HTR-8/SVneo (cell line): Measurements from ENCODE around the gene ZNF536.

ENCODE experiments used
- DNase-seq: peaks from one replicate; pipeline ENCODE4 v3.0.0; 2011; ENCODE audit warnings: low spot score, mixed read lengths; ENCODE audit not compliant: insufficient read length
- FAIRE-seq: peaks from 2 replicates; lab custom pipeline; 2011; peaks lifted over from hg19 to GRCh38; lab: Jason Lieb, UNC

Gene ZNF536

DNA sequence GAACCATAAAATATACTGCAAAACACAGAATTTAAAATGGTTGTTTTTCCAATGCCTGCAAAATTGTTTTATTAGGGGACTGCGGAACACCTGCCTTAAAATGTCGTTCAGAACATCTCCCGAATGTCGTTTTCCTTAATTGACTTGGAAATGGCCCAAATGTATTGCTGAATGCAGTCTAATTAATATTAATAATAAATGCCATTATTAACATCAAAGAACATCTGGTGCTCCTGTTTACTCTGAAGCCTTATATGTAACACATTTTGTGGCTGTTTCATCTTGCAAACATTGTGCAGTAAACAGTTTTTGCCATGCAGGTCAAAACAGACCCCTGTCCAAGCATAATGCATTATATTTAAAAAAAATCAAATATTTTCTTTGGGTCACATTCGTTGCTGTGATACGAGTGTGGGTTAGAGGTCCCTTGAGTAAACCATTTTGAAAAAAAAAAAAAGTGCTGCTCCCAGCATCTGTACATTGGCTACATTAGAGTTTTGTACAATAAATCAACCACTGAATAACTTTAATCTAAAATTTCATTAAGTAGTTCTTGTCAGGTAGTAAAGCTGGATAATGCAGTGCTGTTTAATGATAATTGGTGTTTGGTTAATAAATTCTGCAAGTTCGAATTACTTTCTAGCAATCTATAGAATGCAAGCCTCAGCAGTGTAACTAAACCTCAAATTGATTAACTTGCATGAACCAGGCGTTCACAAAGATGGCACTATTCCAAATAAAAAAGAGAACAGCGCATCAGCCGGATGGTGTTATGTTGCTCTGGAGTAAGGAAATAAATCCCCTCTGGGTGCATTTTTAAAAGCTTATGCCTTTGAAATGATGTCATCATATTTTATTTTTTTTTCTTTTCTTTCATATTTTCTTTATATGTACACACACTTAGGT lies 140.2 kb downstream of the ZNF536 start:
- FAIRE-seq: no peak
- no peak for DNase-seq

DNA sequence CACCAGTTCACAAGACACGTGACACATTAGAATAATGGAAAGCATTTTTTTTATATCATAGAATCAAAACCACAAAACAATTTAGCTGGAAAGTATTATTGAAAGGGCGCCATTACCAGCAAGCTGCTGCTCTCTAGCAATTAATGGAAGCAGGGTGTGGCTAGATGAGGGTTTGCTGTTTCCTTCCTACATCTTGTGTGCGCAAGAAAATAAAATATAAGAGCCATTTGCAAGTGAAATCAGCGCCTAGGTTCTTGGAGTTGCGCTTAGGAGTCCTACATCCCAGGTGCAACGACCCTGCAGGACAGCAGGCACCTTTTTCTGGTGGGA lies 140.9 kb downstream of the ZNF536 start:
- FAIRE-seq: no peak
- DNase-seq: no peak

DNA sequence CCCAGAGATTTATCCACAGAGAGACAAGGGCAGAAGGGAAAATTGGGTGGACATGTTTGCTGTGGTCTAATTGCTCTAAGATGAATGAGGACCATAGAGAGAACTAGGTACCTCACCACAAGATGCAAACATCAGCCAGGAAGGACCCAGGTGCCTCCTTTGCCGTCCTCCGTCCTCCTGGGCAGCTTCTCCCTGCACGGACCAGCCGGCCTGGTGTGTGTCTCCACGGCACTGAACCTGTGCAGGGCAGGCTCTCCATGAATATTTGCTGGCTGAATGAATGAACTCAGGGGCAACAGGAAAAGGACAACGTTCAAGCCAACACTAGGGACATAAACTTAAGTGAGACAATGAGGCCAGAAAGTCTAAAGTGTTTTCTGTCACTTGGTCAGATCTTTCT lies 143.9 kb downstream of the ZNF536 start:
- no peak for DNase-seq
- FAIRE-seq: no peak

DNA sequence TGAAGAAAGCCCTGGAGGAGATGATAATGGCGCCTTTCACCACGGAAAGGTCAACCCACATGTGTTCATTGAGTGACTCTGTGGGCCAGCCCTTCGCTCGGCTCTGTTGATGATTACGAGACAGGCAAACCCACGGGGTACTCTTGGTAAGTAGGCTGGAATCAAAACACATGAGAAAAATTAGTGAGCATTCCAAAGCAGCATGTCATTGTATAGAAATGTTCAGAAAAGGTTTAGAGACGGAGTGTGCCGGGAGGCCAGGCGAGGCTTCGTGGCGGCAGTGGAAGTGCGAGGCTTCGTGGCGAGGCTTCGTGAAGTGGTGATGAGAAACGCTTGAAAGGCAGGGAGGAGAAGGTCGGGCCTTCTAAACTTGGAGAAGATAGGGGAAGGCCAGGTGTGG lies 144.3 kb downstream of the ZNF536 start:
- FAIRE-seq (no peak), DNase-seq (no peak)

DNA sequence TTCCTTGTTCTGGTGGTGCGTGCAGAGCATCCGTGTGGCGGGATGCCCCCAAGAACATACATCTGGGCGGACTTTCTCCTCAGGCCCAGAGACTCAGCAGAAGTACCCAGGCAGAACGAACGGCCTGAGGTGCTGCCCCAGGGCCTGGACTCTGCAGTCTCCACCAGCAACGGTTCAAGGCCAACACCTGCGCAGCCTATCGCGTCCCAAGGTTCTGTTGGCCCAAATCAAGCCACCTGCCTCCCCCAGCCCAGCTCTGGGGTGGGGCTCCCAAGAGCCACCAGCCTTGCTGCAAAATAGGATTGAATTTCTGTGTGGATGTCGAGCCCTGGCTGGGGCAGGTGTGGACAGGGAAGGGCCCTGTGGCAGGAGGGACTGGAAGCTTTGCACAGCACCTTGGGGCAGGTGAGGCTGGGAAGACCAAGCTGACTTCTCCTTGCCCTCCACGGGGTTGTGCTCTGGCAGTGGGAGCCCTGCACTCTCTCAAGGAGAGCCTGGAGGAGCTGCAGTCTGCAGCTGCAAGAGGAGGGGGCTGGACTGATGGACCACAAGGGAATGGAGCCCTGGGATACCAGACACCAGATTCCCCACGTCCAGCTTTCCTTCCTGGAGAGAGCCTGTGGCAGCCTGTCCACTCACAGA lies 146.9 kb downstream of the ZNF536 start:
- FAIRE-seq: no peak
- DNase-seq: no peak

DNA sequence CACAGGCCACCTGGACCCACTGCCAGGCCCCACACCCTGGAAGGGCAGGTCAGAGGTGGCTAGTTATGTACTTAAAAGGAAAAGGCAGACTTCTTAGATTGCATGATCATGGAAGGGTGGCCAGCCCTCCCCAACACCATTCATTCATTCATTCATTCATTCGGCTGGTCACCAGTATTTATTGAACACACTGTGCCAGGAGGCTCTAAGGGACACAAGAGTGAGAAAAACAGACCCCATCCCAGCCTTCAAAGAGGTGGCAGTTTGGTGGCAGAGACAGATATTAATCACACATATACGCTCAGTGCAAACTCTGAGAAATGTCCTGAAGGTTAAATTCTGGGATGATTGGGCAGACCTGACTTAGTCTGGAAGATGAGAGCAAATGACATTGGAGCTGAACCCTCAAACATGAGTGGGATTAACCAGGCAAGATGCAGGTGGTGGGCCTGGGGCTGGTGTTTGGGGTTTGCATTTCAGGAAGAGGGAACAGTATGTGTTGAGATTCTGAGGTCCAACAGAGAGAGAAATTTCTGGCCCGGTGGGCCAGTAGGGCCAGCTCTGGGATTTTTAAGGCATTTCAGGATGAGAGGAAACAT lies 147.5 kb downstream of the ZNF536 start:
- DNase-seq: no peak
- FAIRE-seq: no peak

DNA sequence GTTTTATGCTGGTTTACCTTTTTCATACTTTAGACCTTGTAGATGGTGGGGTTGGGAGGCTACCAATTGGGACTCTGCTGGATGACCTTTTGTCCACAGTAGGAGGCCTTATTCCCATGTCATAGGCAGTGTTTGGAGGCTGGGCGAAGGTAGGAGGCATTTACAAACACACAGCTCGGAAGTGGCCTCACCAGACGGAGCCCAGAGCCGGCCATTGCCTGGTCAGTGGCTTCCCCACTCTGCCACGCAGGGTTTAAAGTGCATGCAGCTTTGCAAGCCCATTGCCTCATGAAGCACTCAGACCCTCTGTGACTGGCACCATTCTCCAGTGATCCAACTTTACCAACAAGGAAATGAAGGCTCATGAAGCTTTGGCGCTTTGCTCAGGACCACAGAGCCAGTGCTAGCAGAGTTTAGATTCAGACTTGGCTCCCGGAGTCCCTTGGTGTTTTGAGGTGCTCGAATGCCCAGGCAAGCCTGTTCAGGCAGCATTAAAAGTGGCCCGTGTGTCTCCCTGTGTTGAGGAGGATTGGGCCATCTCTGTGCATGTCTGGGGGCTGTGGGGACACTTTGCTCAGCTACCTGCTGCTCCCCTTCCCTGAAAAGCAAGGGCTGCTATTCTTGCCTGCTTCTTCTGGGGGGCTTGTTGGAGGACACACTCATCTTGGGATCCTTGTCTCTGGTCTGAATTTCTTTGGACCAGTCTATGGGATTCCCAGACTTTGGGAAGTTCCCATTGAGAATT lies 148.7 kb downstream of the ZNF536 start:
- no peak for FAIRE-seq
- no peak for DNase-seq

DNA sequence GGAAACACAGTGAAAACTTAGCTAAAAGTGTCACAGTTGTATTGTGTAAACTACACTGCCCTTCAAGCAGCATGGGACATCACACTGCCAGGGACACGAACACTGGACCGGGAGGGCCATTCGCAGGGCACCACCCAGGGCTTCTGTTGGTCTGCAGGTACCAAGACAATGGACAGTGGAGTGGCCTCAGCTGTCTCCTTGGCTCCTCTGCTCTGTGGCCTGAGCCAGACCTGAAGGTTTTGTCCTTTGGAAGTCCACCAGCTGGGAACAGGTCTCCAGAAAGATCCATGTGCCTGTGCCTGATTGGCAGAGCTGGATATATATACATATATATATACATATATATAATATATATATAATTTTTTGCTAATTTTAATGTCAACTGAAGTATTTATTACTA lies 149.8 kb downstream of the ZNF536 start:
- DNase-seq (no peak), FAIRE-seq (no peak)

DNA sequence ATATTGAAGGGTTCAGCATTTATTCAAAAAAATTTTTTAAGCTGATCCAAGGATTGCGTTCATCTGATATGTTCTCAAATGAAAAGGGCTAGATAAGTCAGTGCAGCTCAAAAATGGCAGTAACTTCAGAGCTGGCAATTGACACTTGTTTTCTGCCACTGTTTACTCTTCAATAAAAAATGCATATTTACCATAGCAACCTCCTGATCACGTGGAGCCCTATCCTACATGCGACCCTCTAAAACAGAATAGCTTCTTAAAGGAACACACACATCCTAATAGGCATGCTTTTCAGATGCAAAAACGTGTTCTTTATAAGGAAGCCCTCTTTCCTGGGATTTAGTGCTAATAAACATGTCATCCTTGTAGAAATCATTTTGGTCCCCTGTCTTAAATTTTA lies 150.2 kb downstream of the ZNF536 start:
- DNase-seq: no peak
- FAIRE-seq: no peak

DNA sequence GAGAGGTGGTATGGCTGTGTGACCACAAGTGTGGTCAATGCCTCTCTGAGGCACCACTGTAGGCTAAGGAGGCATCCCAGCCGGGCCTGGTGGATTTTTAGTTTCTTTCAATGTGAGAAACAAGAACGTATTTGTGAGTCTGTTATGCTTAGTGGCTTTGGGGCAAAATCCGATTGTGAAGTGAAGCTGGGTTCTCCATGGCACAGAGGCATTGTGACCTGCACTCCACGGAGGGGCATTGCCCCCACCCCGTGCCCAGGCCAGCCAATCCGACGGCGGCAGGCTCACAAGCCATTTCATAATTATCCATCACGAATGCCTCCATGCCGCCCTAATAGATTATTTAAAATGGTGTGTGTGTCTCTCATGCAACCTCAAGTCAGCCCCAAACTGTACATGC lies 151.6 kb downstream of the ZNF536 start:
- FAIRE-seq (no peak), DNase-seq (no peak)

DNA sequence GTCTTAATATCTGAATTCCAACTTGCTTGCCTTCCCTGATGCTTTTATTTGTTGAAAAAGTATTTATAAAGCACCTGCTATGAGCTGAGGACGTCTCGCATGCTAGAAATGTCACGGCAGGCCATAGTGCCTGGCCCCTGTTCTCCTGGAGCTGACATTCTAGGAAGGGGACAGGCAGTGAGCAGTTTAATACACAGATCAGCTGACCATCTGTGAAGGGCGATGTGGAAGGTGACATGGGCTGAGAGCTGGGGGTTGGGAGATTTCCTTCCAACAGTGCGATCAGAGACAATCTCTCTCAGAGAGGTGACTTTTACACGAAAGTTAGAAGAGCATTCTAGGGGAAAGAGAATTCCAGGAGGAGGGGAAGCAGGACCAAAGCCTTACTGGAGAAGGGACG lies 153.2 kb downstream of the ZNF536 start:
- FAIRE-seq: no peak

DNA sequence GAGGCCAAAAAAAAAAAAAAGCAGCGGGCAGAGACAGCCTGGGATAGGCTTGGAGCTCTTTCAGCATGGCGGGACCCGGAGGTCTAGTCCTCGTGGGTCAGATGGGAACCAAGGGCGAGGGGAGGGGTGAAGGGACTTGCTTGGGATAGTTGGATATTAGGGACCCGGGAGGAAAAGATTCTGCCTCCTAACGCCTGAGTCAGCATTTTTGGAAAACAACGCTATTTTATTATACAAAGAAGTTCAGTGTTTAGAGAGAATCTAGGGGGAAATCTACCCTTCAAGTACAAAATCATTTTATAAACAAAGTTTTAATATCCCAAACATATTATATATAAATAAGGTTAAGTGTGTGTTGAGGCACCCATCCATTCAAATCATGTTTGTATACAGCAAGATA lies 156.7 kb downstream of the ZNF536 start:
- FAIRE-seq (no peak), DNase-seq (no peak)

More for the DNA sequence above, 153.2 kb downstream of the ZNF536 start:
- DNase-seq: no peak

DNA sequence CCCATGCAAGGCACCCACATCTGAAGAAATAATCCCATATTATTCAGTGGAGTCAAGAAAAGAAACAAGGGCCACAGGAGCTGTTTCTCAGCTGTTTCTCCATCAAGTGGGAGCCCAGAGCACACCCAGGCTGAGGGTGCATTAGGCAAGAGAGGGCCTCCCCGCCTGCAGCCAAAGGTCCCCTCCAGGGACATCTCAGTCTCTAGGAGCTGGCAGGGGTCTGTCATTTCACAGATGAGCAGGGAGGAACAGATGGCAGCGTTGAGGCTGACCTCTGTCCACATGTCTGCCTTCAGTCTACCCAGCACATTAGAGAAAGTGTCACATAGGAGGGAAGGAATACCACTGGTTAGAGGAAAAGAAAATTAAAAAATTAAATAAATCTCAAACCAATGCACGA lies 157.7 kb downstream of the ZNF536 start:
- DNase-seq: no peak
- FAIRE-seq: no peak

DNA sequence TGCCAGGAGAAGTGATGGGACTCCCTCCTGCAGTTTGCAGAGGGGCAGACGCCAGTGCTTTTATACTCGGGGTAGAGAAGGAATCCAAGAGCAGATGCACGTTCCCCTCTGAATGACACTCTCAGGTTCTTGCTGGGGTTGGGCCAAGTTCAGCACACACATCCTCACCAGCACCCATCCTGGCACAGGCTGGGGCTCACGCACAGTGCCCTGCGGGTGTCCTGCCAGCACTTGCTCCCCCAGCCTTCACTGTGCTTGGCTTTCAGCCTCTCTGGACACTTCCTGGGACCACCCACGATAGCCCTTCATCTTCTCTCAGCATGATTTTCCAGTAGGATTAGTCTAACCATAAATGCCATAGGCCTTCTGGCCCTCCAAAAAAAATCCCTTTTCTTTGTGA lies 158.6 kb downstream of the ZNF536 start:
- DNase-seq: no peak
- no peak for FAIRE-seq

DNA sequence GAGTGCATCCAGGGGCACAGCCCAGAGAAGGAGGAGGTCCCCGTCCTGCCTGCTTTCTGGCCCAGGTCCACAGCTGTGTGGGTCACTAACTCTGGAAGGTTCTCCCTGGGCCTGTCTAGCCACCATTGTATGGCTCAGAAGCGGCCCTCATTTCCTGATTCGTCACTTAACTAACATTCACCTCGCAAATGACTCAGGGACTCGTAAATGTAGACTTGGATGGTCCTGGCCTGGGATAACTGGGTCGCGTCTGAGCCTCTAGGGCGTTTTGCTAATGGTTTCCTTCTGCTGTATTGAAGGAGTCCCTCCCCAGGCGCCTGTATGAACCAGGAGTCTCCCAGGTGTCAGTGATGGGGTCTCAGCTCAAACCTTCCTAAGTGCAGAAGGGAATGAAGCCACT lies 162.8 kb downstream of the ZNF536 start:
- DNase-seq (no peak), FAIRE-seq (no peak)

DNA sequence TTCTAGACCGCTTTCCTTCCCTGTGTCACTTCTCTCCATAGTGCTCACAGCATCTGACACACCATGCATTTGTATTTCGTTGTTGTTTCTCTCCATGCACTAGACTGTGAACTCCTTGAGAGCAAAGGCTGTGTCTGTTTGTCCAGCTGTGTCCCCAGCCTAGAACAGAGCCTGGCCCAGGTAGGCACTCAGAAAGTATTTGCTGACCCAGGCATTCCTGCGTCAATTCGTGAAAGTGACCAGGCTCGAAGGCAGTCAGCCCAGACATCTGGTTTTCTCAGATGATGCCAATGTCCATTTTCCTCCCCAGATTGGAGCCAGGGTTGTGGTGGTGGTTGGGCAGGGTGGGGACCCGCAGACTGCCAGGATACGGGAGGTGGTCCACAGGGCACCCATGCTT lies 164.8 kb downstream of the ZNF536 start:
- FAIRE-seq (no peak), DNase-seq (no peak)

DNA sequence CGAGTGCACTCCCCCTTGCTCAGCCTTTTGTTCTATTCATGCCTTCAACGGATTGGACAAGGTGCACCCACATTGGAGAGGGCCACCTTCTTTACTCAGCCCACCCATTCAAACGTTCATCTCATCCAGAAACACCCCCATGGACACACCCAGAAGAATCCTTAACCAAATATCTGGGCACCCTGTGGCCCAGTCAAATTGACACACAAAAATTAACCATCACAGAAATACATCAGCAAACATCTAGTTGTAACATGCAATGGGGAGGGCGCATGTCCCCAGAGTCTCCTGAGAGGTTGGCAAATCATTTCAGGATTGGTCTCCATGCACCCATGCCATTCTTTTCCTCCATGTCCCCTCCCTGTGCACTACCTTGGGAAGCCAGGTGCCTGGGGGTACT lies 167.1 kb downstream of the ZNF536 start:
- no peak for DNase-seq
- FAIRE-seq: no peak

DNA sequence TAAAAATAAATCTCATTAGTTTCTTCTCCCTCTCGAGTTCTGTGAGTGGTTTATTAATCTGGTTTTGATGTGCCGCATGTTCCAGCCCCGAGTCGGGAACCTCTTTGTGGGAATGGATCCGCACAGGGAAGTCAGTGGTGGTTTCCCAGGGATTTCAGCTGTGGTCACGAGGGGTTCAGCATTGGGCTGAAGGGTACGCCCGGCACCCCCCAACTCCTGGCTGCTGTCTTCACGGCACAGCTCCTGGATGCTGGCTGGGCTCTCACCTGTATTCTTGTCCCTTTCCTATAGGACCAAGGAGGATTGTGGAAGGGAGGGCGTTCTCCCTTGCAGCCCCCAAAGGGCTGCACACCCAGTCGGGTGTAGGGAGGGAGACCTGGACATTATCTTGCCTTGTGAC lies 167.8 kb downstream of the ZNF536 start:
- FAIRE-seq: no peak
- DNase-seq: no peak

DNA sequence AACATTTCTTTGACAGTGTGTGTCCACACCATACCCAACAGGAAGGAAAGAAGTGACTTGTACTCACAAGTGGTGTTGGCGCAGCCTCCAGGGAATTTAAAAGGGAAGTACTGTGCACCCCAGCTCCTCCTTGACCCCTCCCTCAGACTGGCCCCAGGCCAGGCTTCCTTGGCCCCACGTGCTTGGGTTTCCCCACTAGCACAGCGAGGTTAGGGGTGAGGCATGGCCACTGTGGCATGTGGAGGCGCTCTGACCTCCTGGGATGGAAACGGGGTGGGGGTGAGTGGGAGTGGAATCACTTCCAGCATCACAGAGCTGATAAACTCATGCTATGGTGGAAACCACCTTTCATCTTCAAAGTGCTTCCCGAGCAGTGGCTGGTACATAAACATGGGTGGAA lies 168.6 kb downstream of the ZNF536 start:
- DNase-seq: no peak
- no peak for FAIRE-seq

DNA sequence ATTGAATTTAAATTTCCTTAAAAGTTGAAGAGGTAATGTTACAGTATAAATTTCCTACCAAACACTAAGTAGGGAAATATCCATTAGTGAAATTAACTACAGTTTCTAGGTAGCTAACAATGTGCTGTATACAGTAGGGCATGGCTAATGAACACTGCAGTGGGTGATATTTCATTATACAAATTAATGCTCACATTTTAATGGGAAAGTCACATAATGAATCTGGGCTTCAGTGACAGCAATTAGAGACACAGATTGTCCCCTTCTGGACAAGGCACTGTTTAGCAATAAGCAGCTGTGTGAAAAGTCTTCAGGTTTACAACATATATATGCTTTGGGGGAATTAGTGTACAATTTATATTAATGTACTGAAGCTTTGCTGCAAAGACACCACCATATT lies 169.4 kb downstream of the ZNF536 start:
- no peak for FAIRE-seq
- DNase-seq: no peak
